Stimulated activated CD8-positive, alpha-beta memory T cell treated with anti-CD3 and anti-CD28 coated beads, Interleukin-12 subunit alpha, Interleukin-12 subunit beta, amount 100 ng/mL, for 4 hours (primary cell): ENCODE results near the gene ASAP2.

ENCODE experiments used
- DNase-seq: peaks from one replicate; pipeline ENCODE4 v3.0.0-alpha.2; 2020; ENCODE audit warnings: low read depth

ASAP2 gene

GRCh38 chr2:9430316-9431293 is 224.0 kb downstream of the ASAP2 start:
- DNase-seq = no peak

GRCh38 chr2:9434489-9434888 is 227.9 kb downstream of the ASAP2 start:
- no peak for DNase-seq

- DNase-seq = no peak
Observed at GRCh38 chr2:9439536-9439935, 232.9 kb downstream of the ASAP2 start.

- DNase-seq = no peak
Observed at GRCh38 chr2:9440058-9440727, 233.6 kb downstream of the ASAP2 start.

GRCh38 chr2:9441556-9441955 is 234.9 kb downstream of the ASAP2 start:
- no peak for DNase-seq

GRCh38 chr2:9443526-9443925 is 236.9 kb downstream of the ASAP2 start:
- no peak for DNase-seq

GRCh38 chr2:9445089-9445488 is 238.5 kb downstream of the ASAP2 start:
- DNase-seq = no peak

GRCh38 chr2:9451231-9451630 is 244.6 kb downstream of the ASAP2 start:
- DNase-seq = no peak
